ENCODE measurements around the gene TPT1. TPM values are rescaled to one million over a fixed set of nuclear protein-coding genes. Genes with fewer than 3 reads are reported as not detected.
A peak's percentile ranks its signal among the peaks of the same experiment; 100 is the strongest.

The TPT1 gene
- total RNA-seq, 1 donor from 2014 or later = 1,515 TPM

DNA sequence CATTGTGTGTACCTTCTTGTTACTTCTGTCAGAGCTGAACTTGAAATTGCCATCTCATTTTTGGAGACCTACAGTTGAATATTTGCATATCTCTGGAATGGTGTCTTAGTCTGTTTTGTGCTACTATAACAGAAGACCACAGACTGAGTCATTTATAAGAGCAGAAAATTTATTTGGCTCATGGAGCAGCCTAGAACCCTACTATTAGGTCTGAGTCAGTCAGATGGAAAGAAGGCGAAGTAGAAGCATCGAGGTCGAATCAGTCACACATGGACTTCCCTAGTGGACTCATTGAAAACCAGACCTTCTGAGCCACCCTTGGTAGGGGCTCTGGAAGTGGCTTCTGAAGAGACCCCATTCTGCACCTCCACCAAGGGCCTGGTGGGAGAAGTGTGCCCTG, 33.9 kb upstream of the TPT1 start:
- Mint-ChIP-seq H3K36me3 (ENCODE audit: unreplicated experiment) (no peaks in the 10 kb centered on the region), H3K27me3 (ENCODE audit: unreplicated experiment) (peaks cover 11% of the 10 kb centered on the region)
- TF ChIP-seq, protein P1, sequence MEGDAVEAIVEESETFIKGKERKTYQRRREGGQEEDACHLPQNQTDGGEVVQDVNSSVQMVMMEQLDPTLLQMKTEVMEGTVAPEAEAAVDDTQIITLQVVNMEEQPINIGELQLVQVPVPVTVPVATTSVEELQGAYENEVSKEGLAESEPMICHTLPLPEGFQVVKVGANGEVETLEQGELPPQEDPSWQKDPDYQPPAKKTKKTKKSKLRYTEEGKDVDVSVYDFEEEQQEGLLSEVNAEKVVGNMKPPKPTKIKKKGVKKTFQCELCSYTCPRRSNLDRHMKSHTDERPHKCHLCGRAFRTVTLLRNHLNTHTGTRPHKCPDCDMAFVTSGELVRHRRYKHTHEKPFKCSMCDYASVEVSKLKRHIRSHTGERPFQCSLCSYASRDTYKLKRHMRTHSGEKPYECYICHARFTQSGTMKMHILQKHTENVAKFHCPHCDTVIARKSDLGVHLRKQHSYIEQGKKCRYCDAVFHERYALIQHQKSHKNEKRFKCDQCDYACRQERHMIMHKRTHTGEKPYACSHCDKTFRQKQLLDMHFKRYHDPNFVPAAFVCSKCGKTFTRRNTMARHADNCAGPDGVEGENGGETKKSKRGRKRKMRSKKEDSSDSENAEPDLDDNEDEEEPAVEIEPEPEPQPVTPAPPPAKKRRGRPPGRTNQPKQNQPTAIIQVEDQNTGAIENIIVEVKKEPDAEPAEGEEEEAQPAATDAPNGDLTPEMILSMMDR (IDR thresholded peaks at IDR 0.05; ENCODE audit: partially characterized antibody, unreplicated experiment) = no peak

DNA sequence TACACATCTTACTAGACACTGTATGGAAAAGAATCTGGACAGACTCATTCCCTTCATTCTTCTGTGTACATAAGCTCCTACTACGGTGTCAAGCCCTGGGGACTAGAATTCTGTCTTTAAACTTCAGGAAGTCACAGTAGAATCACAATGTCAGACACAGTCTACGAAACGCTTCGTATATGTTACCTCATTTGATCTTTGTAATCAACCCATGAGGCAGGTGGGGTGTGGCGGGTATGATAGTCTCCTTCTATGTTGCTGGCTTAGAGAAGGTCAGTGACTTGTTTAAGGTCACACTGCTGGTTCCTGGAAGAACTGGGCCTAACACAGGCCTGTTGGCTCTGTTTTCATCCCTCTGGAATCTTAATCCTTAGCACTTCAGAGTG, 32.2 kb upstream of the TPT1 start:
- peaks cover 25% of the 10 kb centered on the region for H3K4me1 Mint-ChIP-seq (ENCODE audit: low read depth, unreplicated experiment)
- H3K27ac Mint-ChIP-seq (ENCODE audit: unreplicated experiment) = peak overlapping the region; percentile 97
- DNase-seq = no peak
- peak overlapping the region; percentile 77 for H3K4me3 Mint-ChIP-seq (ENCODE audit: unreplicated experiment)
- no peaks in the 10 kb centered on the region for H3K36me3 Mint-ChIP-seq (ENCODE audit: unreplicated experiment)
- TF ChIP-seq, protein P1 (IDR thresholded peaks at IDR 0.05; ENCODE audit: partially characterized antibody, unreplicated experiment) = no peak
- H3K27me3 Mint-ChIP-seq (ENCODE audit: unreplicated experiment) = peaks cover 13% of the 10 kb centered on the region
- peaks cover 24% of the 10 kb centered on the region for H3K9me3 Mint-ChIP-seq (ENCODE audit: unreplicated experiment)

More for the DNA sequence above, 33.9 kb upstream of the TPT1 start:
- peaks cover 25% of the 10 kb centered on the region for H3K4me1 Mint-ChIP-seq (ENCODE audit: low read depth, unreplicated experiment)
- H3K4me3 Mint-ChIP-seq (ENCODE audit: unreplicated experiment) = no peak overlapping the region
- DNase-seq = no peak
- peaks cover 21% of the 10 kb centered on the region for H3K9me3 Mint-ChIP-seq (ENCODE audit: unreplicated experiment)
- no peak overlapping the region for H3K27ac Mint-ChIP-seq (ENCODE audit: unreplicated experiment)

DNA sequence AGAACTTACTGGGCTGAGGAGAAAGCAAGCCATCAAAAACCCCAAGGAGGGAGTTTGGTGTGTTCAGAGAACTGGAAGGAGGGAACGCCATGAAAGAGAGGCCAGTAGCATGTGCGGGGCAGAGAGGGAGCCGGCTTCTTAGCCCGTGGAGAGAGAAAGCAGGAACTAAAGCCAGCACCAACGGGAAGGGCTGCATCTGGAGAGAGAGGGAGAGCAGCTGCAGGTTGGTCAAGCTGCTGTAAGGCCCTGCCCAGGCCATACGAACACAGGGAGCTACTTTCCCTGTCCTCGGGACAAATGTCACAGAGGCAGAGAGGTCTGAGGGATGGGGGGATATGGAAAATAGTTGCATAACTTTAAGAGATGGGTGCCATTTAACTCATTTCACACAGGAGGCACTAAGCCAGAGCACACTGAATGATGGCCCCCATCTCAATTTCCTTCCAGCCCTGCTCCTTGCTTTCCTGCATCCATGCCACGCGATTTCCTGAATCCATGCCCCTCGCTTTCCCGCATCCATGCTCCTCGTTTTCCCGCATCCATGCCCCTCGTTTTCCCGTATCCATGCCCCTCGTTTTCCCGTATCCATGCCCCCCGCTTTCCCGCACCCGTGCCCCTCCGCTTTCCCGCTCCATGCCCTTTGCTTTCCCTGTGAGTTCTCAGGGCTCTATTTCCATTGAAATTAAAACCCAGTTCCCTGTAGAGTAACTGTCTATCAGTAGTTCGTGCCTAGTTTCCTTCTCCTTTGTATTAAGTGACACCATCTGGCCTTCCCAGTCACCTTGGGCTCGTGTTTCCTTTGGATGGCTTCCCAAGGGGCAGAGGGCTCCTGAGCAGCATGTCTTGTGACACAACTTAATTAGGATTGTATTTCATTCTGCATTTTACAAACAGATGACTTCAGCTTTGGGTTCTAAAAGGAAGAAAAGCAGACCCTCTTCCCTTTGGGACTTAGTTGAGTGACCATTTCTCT, 31.5 kb upstream of the TPT1 start:
- H3K4me3 Mint-ChIP-seq (ENCODE audit: unreplicated experiment) = peak overlapping the region; percentile 77
- DNase-seq = peak; percentile 60
- TF ChIP-seq, protein P1 (IDR thresholded peaks at IDR 0.05; ENCODE audit: partially characterized antibody, unreplicated experiment) = no peak

DNA sequence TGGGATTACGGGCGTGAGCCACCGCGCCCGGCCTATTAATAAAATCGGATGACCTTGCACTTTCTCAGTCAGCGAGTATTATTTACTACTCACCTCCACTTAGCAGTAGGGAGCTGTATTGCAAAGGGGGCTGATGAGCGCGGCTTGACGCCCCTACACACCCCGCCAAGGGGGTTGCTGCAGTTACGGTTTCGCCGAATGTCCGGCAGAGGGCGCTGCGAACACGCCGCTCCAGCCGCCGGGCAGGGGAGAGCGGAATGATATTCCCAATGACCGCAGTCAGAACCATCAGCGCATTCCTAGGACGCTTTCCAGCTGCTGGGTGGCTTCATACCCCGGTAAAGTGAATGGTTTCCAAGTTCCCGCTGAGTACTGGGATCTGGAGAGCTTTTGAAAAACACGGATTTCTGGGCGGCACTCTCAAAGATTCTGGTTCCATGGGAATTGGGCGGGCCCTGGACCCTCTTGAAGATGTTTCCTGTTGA, 30.0 kb upstream of the TPT1 start:
- peak overlapping the region; percentile 8 for H3K27ac Mint-ChIP-seq (ENCODE audit: unreplicated experiment)
- no peaks in the 10 kb centered on the region for H3K36me3 Mint-ChIP-seq (ENCODE audit: unreplicated experiment)
- H3K4me1 Mint-ChIP-seq (ENCODE audit: low read depth, unreplicated experiment) = peaks cover 25% of the 10 kb centered on the region
- no peak overlapping the region for H3K4me3 Mint-ChIP-seq (ENCODE audit: unreplicated experiment)
- H3K27me3 Mint-ChIP-seq (ENCODE audit: unreplicated experiment) = peaks cover 13% of the 10 kb centered on the region
- H3K9me3 Mint-ChIP-seq (ENCODE audit: unreplicated experiment) = peaks cover 26% of the 10 kb centered on the region
- TF ChIP-seq, protein P1 (IDR thresholded peaks at IDR 0.05; ENCODE audit: partially characterized antibody, unreplicated experiment) = peak; percentile 94
- peak; percentile 84 for DNase-seq

More for the DNA sequence above, 31.5 kb upstream of the TPT1 start:
- Mint-ChIP-seq H3K4me1 (ENCODE audit: low read depth, unreplicated experiment) (peaks cover 25% of the 10 kb centered on the region), H3K27me3 (ENCODE audit: unreplicated experiment) (peaks cover 13% of the 10 kb centered on the region), H3K9me3 (ENCODE audit: unreplicated experiment) (peaks cover 24% of the 10 kb centered on the region), H3K27ac (ENCODE audit: unreplicated experiment) (peak overlapping the region; percentile 97), H3K36me3 (ENCODE audit: unreplicated experiment) (no peaks in the 10 kb centered on the region)

DNA sequence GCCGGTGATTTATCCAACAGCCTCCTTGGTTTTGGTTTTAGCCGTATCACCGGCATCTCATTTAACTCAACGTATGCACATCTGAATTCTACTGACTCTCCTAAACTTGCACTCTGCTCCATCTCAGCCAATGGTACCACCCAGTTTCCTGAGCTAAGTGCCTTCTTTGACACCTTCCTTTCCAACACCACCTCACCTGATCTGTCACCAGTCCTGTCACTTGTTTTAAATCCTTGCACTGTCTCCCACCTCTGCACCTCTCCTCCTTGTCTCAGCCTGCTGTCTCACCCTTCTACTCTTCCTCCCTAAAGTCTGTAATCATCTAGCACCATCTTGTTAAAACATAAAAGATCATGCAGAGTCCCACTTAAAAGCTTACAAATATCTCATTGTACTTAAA, 28.1 kb upstream of the TPT1 start:
- no peak overlapping the region for H3K27ac Mint-ChIP-seq (ENCODE audit: unreplicated experiment)

More for the DNA sequence above, 28.1 kb upstream of the TPT1 start:
- TF ChIP-seq, protein P1 (IDR thresholded peaks at IDR 0.05; ENCODE audit: partially characterized antibody, unreplicated experiment) = no peak
- H3K27me3 Mint-ChIP-seq (ENCODE audit: unreplicated experiment) = peaks cover 11% of the 10 kb centered on the region
- H3K36me3 Mint-ChIP-seq (ENCODE audit: unreplicated experiment) = peaks cover 2% of the 10 kb centered on the region
- DNase-seq = no peak
- peaks cover 25% of the 10 kb centered on the region for H3K9me3 Mint-ChIP-seq (ENCODE audit: unreplicated experiment)
- peaks cover 25% of the 10 kb centered on the region for H3K4me1 Mint-ChIP-seq (ENCODE audit: low read depth, unreplicated experiment)
- no peak overlapping the region for H3K4me3 Mint-ChIP-seq (ENCODE audit: unreplicated experiment)
